K562 (cell line): ENCODE results near the gene TEX53. TPM values are rescaled to one million over a fixed set of nuclear protein-coding genes. Genes with fewer than 3 reads are reported as not detected.

Experiments used
- ATAC-seq: fragments of 200-7000 bp; cut with Tn5 transposase; 3 replicates; pipeline ENCODE4 v1.9.1; 2020; ENCODE audit warnings: moderate library complexity
- BruUV-seq: library from RNA; stranded (reverse); fragments of 400-500 nt; replicated peaks from 2 replicates; lab custom pipeline; 2021; lab: Mats Ljungman, UMichigan
- CTCF ChIA-PET: fragments of 300-600 bp; formaldehyde crosslinking; extraction: SDS; loops from one replicate; lab custom pipeline; 2021; ENCODE audit warnings: low intra/inter-chr PET ratio; lab: Yijun Ruan, JAX
- POLR2A ChIA-PET: fragments of 300-600, 350-650 bp; sonication (Branson Sonifier 250); formaldehyde crosslinking; extraction: SDS; loops from one replicate; lab custom pipeline; 2021; ENCODE audit warnings: antibody characterized with exemption, inconsistent platforms; lab: Yijun Ruan, JAX
- DNase-seq, 4 experiments: peaks; one replicate each; pipeline versions ENCODE4 v3.0.0 to v3.0.0-alpha.2; 2011 to 2018; ENCODE audit warnings: low spot score in 3 of 4, mixed read lengths in 3 of 4; ENCODE audit errors: extremely low read depth in 1 of 4
- FAIRE-seq: peaks from 2 replicates; lab custom pipeline; 2011; peaks lifted over from hg19 to GRCh38; lab: Jason Lieb, UNC
- H2AFZ ChIP-seq: 2 replicates; pipeline ENCODE4 v1.6.0; 2011; ENCODE audit warnings: low read depth, low read length, control low read depth, inconsistent platforms
- H3K27ac ChIP-seq: fragments of 200-600 bp; 3 replicates; pipeline ENCODE4 v1.8.0; 2011; ENCODE audit warnings: low read depth, mild to moderate bottlenecking, control low read depth, inconsistent platforms, low read length, moderate library complexity, mixed read lengths; ENCODE audit errors: extremely low read depth
- H3K27me3 ChIP-seq, 2 experiments: fragments of 300-600 bp in 1 of 2; 2 replicates in 1 of 2; 3 replicates in 1 of 2; pipeline versions ENCODE4 v1.6.0 to v1.8.0; 2011; ENCODE audit warnings: inconsistent platforms in 2 of 2, low read length in 2 of 2, mild to moderate bottlenecking in 1 of 2, mixed read lengths in 1 of 2, moderate library complexity in 1 of 2; ENCODE audit not compliant: control insufficient read depth in 2 of 2, insufficient read depth in 2 of 2
- H3K36me3 ChIP-seq: fragments of 300-600 bp; 3 replicates; pipeline ENCODE4 v1.8.0; 2011; ENCODE audit warnings: mild to moderate bottlenecking, low read length, inconsistent platforms; ENCODE audit not compliant: control insufficient read depth, insufficient read depth
- H3K4me1 ChIP-seq, 2 experiments: fragments of 200-600 bp in 1 of 2; replicated peaks in 1 of 2; 2 replicates in 1 of 2; 3 replicates in 1 of 2; pipeline versions ENCODE4 v1.5.1 to v1.8.0; 2011; ENCODE audit warnings: inconsistent platforms in 2 of 2, low read length in 2 of 2, mild to moderate bottlenecking in 1 of 2, mixed read lengths in 1 of 2, moderate library complexity in 1 of 2; ENCODE audit not compliant: control insufficient read depth in 2 of 2, insufficient read depth in 2 of 2
- H3K4me2 ChIP-seq: 2 replicates; pipeline ENCODE4 v1.6.1; 2011; ENCODE audit warnings: low read length, control low read depth, inconsistent platforms, mixed read lengths; ENCODE audit not compliant: insufficient read depth
- H3K4me3 ChIP-seq: fragments of 200-600 bp; sonication (generic), shearing (Covaris generic); 2 replicates; pipeline ENCODE4 v1.5.1; 2016; ENCODE audit warnings: control low read depth, inconsistent platforms
- H3K79me2 ChIP-seq: fragments of 200-600 bp; 3 replicates; pipeline ENCODE4 v1.8.0; 2011; ENCODE audit warnings: low read length, inconsistent platforms; ENCODE audit not compliant: control insufficient read depth, insufficient read depth
- H3K9ac ChIP-seq, 2 experiments: 2 replicates each; pipeline versions ENCODE4 v1.6.0 to v1.6.1; 2011; ENCODE audit warnings: low read depth in 2 of 2, low read length in 2 of 2, control low read depth in 1 of 2, inconsistent platforms in 1 of 2, mild to moderate bottlenecking in 1 of 2, mixed read lengths in 1 of 2; ENCODE audit not compliant: insufficient read depth in 1 of 2
- H3K9me1 ChIP-seq: one replicate; pipeline ENCODE4 v1.6.0; 2011; ENCODE audit warnings: inconsistent platforms, mild to moderate bottlenecking, low read length, moderate library complexity; ENCODE audit not compliant: control insufficient read depth, insufficient read depth
- H3K9me3 ChIP-seq: replicated peaks from 2 replicates; pipeline ENCODE4 v1.5.1; 2011; ENCODE audit warnings: low read depth, low read length, inconsistent platforms; ENCODE audit not compliant: control insufficient read depth, insufficient read depth
- H4K20me1 ChIP-seq: replicated peaks from 2 replicates; pipeline ENCODE4 v1.6.1; 2011; ENCODE audit warnings: low read length, inconsistent platforms, mixed read lengths; ENCODE audit not compliant: control insufficient read depth, insufficient read depth
- ATF4 ChIP-seq: fragments of 450-650 bp; formaldehyde crosslinking; IDR thresholded peaks from 2 replicates; pipeline ENCODE4 v1.4.0; 2022; ENCODE audit warnings: mild to moderate bottlenecking, moderate library complexity
- FOSL1 ChIP-seq: fragments of 200-800 bp; sonication (Bioruptor generic); conservative IDR thresholded peaks from 2 replicates; pipeline ENCODE4 v1.6.1; 2016; ENCODE audit warnings: missing genetic modification characterization, missing compliant biosample characterization
- HDAC8 ChIP-seq: fragments of 450-650 bp; IDR thresholded peaks from 2 replicates; pipeline ENCODE4 v1.6.1; 2016; ENCODE audit warnings: mild to moderate bottlenecking, missing genetic modification characterization, moderate library complexity, missing compliant biosample characterization
- MXI1 ChIP-seq: IDR thresholded peaks from 2 replicates; pipeline ENCODE4 v1.6.1; 2011; ENCODE audit warnings: low read depth, mild to moderate bottlenecking, improper control_type of control experiment, low read length
- WGBS: fragments of 100-300 bp; shearing (Covaris generic); methylation state at CpG from one replicate; pipeline ENCODE4 v1.1.6; 2016; ENCODE audit warnings: low coverage, mixed read lengths; ENCODE audit not compliant: insufficient coverage; ENCODE audit errors: missing lambda C conversion rate; 5-methylcytosine and 5-hydroxymethylcytosine counted together
- in situ Hi-C: fragments of 300-500 bp; cut with MboI; formaldehyde crosslinking; loops from 4 replicates; pipeline ENCODE4 v1.15.0; 2018; ENCODE audit warnings: inconsistent platforms, mixed read lengths
- intact Hi-C: fragments of 100-400 bp; cut with micrococcal nuclease; formaldehyde crosslinking; loops from 2 replicates; pipeline ENCODE4 v1.14.2; 2022
- polyA plus RNA-seq, 8 experiments: library from polyadenylated mRNA; depleted of rRNA in 4 of 8; stranded (reverse) in 5 of 8; unstranded in 3 of 8; fragments of >200 nt; fragmentation: Nextera tagmentation in 2 of 8; fragmentation: Illumina TruSeq in 1 of 8; extraction: Ambion mirVana in 2 of 8; extraction: Trizol in 1 of 8; gene quantifications; 2 replicates each; pipeline versions ENCODE4 v1.2.1 to v1.2.3, GENCODE V29; 2011 to 2014; ENCODE audit warnings: inconsistent platforms in 1 of 8, missing spikeins in 1 of 8
- total RNA-seq, 7 experiments: library from RNA; depleted of rRNA in 6 of 7; stranded (reverse); fragments of >200 nt in 6 of 7; fragmentation: Illumina TruSeq in 2 of 7; extraction: Trizol in 2 of 7; gene quantifications; 2 replicates each; pipeline versions ENCODE4 v1.2.1 to v1.2.3, GENCODE V29; 2011 to 2021; ENCODE audit warnings: low replicate concordance in 1 of 7

Gene TEX53
- total and polyA plus RNA-seq, 9 of the 15 experiments (the other 6 are each of a cell fraction or from before 2014, with no cell fraction given): not detected

- Histone ChIP-seq H3K9me3 (no peaks in the 10 kb centered on the region), H3K4me3 (no peak overlapping the region), H3K9ac (no peak overlapping the region), H3K27me3 (peaks cover 6 to 7% of the 10 kb centered on the region in 2 experiments; a peak in 4 of 5 replicates), H2AFZ (no peak overlapping the region), H3K4me2 (no peak overlapping the region), H3K36me3 (no peaks in the 10 kb centered on the region), H3K27ac (no peak overlapping the region; the same call in 2 of the 3 replicates), H3K9me1 (no peaks in the 10 kb centered on the region), H4K20me1 (no peaks in the 10 kb centered on the region), H3K79me2 (no peaks in the 10 kb centered on the region), H3K4me1 (no peaks in the 10 kb centered on the region)
- FAIRE-seq: no peak
- ATAC-seq: no peak
- CTCF ChIA-PET: no interaction called here
- no peak for DNase-seq
- intact Hi-C loops: no loop called here
- no peak for TF ChIP-seq MXI1
- no peak for TF ChIP-seq ATF4 (CRISPR knock-in tag)
- no peak for TF ChIP-seq HDAC8 (tag)
- TF ChIP-seq FOSL1: 0 out of 2 replicates have a peak, but pooled peaks have one; percentile 51
- WGBS: under 1% methylated on average over 9 of the region's 11 CpGs
- in situ Hi-C loops: no loop called here
- no TSS peak for BruUV-seq
- POLR2A ChIA-PET: no interaction called here
These were observed 33.7 kb upstream of the TEX53 start for GRCh38 chr9:114691046-114691955.
